GM12864 (cell line): ENCODE measurements around the gene FKBP6.
"Not testable (repeated sequence)": the region's sequence is repeated elsewhere in the genome, so short reads cannot be mapped to it uniquely, and the experiment has no call there.

ENCODE experiments used
- DNase-seq: peaks from one replicate; pipeline ENCODE4 v3.0.0-alpha.2; 2011; ENCODE audit warnings: low read depth
- H3K4me3 ChIP-seq: 2 replicates; pipeline ENCODE4 v1.5.1; 2011; ENCODE audit warnings: mild to moderate bottlenecking, low read depth, low read length, control low read depth
- CTCF ChIP-seq: IDR thresholded peaks from 2 replicates; pipeline ENCODE4 v1.5.1; 2011; ENCODE audit warnings: low read depth, mild to moderate bottlenecking, moderate library complexity, low read length, control low read depth, inconsistent platforms; ENCODE audit errors: missing control alignments

Gene FKBP6

GRCh38 chr7:73324081-73324845 is 3.7 kb upstream of the FKBP6 start:
- not testable (repeated sequence) for DNase-seq, H3K4me3 ChIP-seq

GRCh38 chr7:73325424-73325823 is 2.5 kb upstream of the FKBP6 start:
- not testable (repeated sequence) for DNase-seq, H3K4me3 ChIP-seq

More at GRCh38 chr7:73324081-73324845, 3.7 kb upstream of the FKBP6 start:
- TF ChIP-seq CTCF = peak; percentile 71

- H3K4me3 ChIP-seq, DNase-seq: not testable (repeated sequence)
These were observed 512 bp upstream of the FKBP6 start for GRCh38 chr7:73327449-73327848.

- H3K4me3 ChIP-seq = no peak overlapping the region
- no peak for TF ChIP-seq CTCF
- DNase-seq = no peak
These were observed 735 bp downstream of the FKBP6 start for GRCh38 chr7:73328696-73329095.

GRCh38 chr7:73329861-73330581 is 2.1 kb downstream of the FKBP6 start:
- H3K4me3 ChIP-seq = no peak overlapping the region
- TF ChIP-seq CTCF = no peak
- no peak for DNase-seq

- no peak overlapping the region for H3K4me3 ChIP-seq
- DNase-seq = no peak
- TF ChIP-seq CTCF = no peak
These were observed 2.8 kb downstream of the FKBP6 start for GRCh38 chr7:73330772-73331171.

GRCh38 chr7:73332447-73332846 is 4.5 kb downstream of the FKBP6 start:
- no peak for DNase-seq
- no peak for TF ChIP-seq CTCF

GRCh38 chr7:73338321-73338720 is 10.4 kb downstream of the FKBP6 start:
- TF ChIP-seq CTCF = no peak
- H3K4me3 ChIP-seq = no peak overlapping the region
- DNase-seq = no peak

More at GRCh38 chr7:73332447-73332846, 4.5 kb downstream of the FKBP6 start:
- H3K4me3 ChIP-seq = no peak overlapping the region
